Left lobe of liver (tissue), 2 donors: ENCODE results near the gene KHDRBS2. TPM values are rescaled to one million over a fixed set of nuclear protein-coding genes. Genes with fewer than 3 reads are reported as not detected.

Experiments
- ATAC-seq: fragments of 200-7000 bp; cut with Tn5 transposase; one replicate; pipeline ENCODE4 v1.9.1; 2020; ENCODE audit warnings: mild to moderate bottlenecking, moderate library complexity
- DNase-seq: peaks from one replicate; pipeline ENCODE4 v3.0.0-alpha.2; 2020; ENCODE audit warnings: low spot score
- total RNA-seq: library from RNA; stranded (reverse); gene quantifications from one replicate; pipeline ENCODE4 v1.2.1, GENCODE V29; 2021
- donor health status: DM: no; HTN: no; CAD: no; lungs with moderate emphysema.
- donor health status: DM: no; HTN: yes; CAD: no.

KHDRBS2 gene
- total RNA-seq, 1 donor from 2014 or later: not detected

DNA sequence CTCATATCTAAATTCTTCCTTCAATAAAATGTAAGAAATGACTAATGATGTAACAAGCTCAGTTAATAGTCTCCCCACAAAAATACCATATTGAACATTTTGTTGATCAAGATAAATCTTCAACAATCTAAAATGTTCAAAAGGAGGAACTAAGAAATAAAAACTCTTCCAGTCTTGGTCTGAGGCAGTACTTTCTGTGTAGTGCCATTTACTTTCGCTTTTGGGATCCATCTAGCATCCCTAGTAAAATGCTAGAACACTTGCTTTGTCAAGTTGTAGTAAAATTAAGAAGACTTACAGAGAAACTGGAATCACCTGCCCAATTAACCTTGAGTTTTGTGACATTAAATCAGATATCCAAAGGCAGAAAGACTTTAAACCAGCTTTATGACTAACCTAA, 246.4 kb downstream of the KHDRBS2 start:
- ATAC-seq: no peak
- DNase-seq: no peak

GRCh38 chr6:62037445-62037844, 248.6 kb downstream of the KHDRBS2 start:
- no peak for DNase-seq
- ATAC-seq: no peak

- no peak for ATAC-seq
- DNase-seq: no peak
Measured at GRCh38 chr6:62035952-62036351, 250.1 kb downstream of the KHDRBS2 start.

GRCh38 chr6:62013719-62014118, 272.3 kb downstream of the KHDRBS2 start:
- ATAC-seq: no peak
- DNase-seq: no peak

DNA sequence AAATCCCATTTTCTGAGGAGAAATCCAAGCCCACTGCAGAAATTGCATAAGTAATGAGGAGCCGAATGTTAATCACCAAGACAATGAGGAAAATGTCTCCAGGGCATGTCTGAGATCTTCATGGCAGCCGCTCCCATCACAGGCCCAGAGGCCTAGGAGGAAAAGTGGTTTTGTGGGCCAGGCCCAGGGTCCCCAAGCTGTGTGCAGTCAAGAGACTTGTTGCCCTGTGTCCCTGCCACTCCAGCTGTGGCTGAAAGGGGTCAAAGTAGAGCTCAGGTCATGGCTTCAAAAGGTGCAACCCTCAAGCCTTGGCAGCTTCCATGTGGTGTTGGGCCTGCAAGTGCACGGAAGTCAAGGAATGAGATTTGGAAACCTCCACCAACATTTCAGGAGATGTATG, 276.6 kb downstream of the KHDRBS2 start:
- DNase-seq (no peak), ATAC-seq (no peak)

GRCh38 chr6:61989616-61990015, 296.4 kb downstream of the KHDRBS2 start:
- DNase-seq (no peak), ATAC-seq (no peak)

DNA sequence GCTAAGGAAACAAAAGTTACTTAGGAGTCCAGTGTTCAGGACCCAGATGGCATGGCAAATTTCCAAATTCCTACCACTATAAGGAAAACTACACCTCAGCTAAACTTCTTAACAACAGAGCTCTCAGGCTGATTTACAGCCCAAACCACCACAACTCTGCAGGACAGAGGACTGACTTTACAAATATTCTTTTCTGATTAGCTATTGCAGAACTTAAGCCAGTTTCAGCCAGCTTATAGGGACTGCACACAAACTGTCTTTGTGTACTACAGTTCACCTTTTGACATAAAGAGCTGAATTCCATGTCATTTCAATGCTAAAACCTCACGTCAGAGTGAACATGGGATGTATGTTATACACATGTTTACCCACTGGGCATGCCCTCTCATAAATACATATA, 305.4 kb downstream of the KHDRBS2 start:
- DNase-seq (no peak), ATAC-seq (no peak)

DNA sequence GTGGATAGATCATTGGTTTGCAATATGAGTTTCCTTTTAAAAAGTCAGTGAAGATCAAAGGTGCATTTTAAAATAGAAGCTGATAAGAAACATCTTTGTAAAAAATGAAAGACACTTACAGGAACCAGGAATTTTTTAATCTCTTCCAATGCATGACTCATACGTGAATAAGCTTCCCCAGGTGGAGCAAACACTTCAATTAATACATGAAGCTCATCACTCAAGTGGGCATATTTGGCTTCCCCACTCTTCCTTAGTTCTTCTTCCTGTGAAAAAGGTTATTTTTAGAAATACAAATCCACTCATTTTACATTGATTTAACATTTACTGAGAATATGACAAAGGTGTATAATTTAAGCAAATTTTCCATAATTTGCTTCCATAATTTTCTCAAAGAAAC, 308.1 kb downstream of the KHDRBS2 start:
- ATAC-seq (no peak), DNase-seq (no peak)

DNA sequence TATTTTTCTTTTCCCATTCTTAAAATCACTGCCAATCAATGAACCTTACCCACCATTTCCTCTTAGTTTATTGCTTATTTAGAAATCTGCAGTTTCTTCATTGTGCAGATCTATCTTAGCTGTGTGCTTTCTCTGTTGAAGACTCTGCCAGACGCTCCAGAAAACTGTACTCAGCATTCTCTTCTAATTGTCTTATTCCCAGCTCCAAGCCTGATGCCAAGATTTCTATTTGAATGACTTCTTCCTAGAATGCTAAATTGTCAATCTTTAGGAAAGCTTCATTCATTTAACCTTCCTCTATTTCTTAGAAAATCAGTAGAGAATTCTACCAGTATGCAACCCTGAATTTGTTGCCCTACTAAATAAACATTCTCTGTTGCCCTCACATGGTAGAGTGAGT, 308.9 kb downstream of the KHDRBS2 start:
- ATAC-seq (no peak), DNase-seq (no peak)

GRCh38 chr6:61959196-61959595, 326.8 kb downstream of the KHDRBS2 start:
- DNase-seq (no peak), ATAC-seq (no peak)

DNA sequence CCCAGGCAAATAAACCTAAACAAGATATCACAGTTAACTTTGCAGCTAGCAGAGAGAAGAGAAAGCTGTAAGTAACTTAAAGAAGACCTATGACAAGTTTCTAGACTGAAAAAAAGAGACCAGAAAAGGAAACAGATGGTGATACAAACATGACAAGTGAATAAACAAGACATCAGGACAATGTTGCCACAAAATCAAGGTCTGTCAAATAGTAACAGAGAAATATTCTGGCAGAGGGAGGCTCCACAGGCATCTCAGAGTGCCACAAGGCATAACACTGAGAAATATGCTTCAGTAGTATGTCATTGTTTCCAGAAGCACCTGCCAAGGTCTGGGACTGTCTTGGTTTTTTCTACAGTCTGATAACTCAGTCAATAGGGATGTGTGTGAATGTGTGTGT, 332.2 kb downstream of the KHDRBS2 start:
- DNase-seq: no peak
- no peak for ATAC-seq

GRCh38 chr6:61951586-61951985, 334.4 kb downstream of the KHDRBS2 start:
- ATAC-seq (no peak), DNase-seq (no peak)

DNA sequence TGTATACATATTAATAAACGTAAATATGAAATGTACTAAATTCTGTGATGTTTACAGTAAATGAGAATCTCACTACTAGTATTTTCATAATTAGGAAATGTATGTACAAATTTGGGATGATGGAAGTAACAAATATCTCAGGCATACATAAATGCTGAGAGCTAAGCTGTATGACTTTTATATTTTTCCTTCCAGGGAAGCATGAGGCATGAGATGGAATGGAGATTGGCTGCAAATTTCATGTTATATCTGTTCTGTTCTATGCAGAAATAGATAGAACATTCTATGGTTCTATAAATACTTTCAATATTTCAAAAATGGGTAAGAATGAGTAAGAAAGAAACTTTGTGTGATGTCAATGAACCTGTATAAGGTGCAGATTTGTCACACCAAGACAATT, 335.2 kb downstream of the KHDRBS2 start:
- DNase-seq: no peak
- ATAC-seq: no peak

DNA sequence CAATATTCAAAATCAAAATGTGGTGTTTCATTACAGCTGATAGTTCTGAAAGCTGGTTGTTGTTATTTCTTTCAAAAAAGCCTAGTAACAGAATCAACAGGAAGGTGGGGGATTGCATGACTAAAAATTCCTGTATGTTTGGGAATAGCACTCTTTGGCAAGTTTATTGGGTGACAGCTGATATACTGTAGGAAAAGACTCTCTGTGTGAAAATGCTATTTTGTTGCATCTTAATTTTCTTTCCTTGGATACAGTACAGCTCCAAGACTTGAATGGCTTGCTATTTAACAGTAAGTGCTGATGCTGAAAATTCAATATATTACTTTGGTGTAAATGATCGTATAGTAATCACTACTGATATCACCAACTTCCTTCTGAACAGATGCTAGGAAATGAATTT, 336.1 kb downstream of the KHDRBS2 start:
- no peak for DNase-seq
- no peak for ATAC-seq

DNA sequence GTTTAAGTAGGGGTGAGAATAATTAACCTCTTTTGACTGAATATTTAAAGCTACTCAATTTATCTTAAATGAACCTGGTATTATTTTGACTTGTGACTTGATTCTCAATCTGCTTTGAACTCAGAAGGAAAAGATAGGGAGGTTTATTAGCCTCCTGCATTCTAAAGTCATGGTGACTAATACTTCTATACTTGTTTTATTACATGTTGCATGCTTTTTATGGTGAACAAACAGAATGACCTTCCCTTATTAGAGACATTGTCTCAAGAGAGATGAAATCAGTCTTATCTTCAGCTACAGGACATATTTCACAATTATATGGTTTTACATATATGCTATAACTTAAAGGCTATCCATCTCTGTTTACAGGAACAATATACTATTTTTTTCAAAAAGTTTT, 336.9 kb downstream of the KHDRBS2 start:
- no peak for ATAC-seq
- no peak for DNase-seq

DNA sequence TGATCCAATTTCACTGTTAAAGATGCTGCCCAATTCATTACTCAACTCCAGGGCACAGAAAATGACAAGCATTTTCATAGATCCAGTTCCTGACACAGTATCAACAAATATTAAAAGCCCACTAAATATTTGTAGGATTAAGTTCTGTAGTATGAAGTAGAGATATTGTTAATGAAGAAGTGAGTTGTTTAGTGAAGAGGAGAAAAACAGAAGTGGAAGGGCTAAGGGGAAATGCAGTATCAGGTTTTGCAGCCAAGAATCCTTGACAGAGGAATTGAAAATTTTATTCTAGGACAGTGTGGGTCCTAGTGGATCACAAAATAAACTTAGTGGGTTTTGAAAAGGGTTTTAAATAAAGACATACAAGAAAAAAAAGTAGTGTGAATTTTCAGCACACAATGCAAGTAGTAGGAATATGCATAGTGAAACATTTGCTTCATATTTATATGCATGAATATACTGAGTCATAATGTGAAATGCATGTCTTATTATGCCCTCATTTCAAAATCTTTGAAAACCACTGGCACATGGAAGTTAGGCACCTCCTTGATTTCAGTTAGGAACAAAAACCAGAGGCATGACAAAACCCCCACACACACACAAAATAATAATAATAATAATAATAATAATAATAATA, 338.6 kb downstream of the KHDRBS2 start:
- DNase-seq (no peak), ATAC-seq (no peak)

- no peak for ATAC-seq
Measured at GRCh38 chr6:61940919-61941318, 345.1 kb downstream of the KHDRBS2 start.

GRCh38 chr6:61935242-61935846, 350.7 kb downstream of the KHDRBS2 start:
- ATAC-seq (no peak), DNase-seq (no peak)

More at GRCh38 chr6:61940919-61941318, 345.1 kb downstream of the KHDRBS2 start:
- DNase-seq: no peak

DNA sequence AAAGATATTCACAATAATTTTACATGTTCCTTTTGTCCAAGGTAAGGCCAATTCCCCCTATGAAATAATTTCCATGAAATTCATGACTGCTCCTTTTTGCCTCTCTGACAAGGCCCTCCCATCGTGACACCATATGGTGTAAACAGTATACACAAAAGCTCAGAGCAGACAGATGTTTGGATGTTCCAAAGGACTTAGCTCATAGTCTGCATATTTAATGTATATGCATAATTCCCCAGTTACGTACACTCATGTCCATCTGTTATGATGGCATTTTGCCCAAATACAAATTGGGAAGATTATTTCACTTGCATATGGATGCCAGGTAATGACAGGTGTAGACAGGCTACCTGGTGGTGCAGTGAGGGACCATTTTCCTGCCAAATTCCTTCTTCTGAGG, 376.5 kb downstream of the KHDRBS2 start:
- DNase-seq: no peak
- no peak for ATAC-seq

GRCh38 chr6:61901748-61902147, 384.3 kb downstream of the KHDRBS2 start:
- DNase-seq (no peak), ATAC-seq (no peak)

DNA sequence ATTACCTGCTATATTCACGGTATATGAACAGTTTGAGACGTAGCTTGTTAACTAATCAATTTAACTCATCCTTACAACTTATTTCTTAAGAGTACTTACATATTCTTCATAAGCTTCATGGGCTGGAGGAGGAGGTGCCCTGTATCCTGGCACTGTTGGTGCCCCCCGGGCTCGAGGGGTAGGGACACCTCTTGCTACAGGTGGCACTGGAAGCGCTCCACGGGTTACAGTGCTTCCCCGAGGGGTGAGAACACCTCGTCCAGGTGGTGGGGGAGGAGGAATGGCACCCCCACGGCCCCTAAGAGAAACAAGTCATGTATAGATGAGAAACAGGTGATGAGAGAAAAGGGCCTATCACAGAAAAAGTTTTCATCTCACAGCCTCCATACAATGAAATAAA, 391.5 kb downstream of the KHDRBS2 start:
- DNase-seq: no peak
- no peak for ATAC-seq

DNA sequence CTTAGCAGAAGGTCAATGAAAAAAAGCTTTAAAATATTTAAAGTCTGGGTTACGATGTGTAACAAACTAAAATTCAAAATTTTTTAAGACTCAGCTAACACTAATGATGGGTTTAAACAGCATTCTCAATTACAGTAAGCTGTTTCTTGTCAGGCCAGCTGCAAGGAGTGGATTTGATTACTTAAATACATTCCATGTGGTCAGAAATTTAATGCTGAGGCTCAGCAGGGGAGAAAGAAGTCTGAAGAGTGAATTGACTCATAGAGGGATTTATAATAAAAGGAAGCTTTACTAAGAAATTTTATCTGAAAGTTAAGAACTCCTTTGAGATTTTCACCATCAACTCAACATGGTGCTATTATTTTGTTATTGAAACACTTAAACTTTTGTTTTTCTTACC, 398.6 kb downstream of the KHDRBS2 start:
- no peak for ATAC-seq
- no peak for DNase-seq

DNA sequence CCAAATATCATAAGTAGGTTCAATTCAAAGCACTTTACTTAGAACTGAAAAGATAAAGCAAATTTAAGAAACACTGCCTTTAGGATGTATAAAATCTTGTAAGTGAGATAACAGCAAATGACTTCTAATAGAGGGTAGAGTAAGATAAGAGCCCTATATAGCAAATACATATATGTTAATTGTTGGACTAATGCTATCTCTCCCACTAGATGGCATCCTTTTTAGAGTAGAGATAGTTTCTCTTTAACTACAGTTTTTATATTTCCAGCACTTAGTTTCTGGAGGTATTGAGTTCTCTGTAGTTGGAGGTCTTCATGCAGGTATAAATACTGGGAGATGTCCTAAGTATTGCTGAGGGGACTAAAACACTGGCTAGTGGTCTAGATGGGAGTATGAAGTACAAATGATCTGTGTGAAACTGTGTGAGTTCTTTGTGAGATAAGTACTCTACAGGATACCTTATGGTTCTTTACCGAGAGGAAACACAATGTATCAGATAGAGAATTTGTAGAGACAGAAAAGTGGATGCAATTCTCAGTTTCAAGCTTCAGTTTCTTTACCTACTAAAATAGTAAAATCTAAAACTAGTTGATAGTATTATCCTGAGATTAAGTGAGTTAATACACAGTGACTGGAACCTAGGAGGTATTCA, 399.3 kb downstream of the KHDRBS2 start:
- ATAC-seq: no peak
- DNase-seq: no peak
